Ascending aorta (tissue), 2 donors: ENCODE data around the gene ATXN7L1. TPM values are rescaled to one million over a fixed set of nuclear protein-coding genes. Genes with fewer than 3 reads are reported as not detected.

Experiments used
- DNase-seq, 2 donors: peaks; one replicate each; pipeline ENCODE4 v3.0.0-alpha.2; 2019; ENCODE audit warnings: low spot score in 2 of 2
- H3K27ac ChIP-seq, 2 donors: fragments of 200-600 bp; sonication (generic); one replicate each; pipeline ENCODE4 v1.5.1; 2016 to 2017; ENCODE audit warnings: mild to moderate bottlenecking in 1 of 2
- H3K27me3 ChIP-seq: fragments of 200-600 bp; sonication (generic); one replicate; pipeline ENCODE4 v1.5.1; 2017
- H3K36me3 ChIP-seq, 2 donors: fragments of 200-600 bp; sonication (generic); one replicate each; pipeline ENCODE4 v1.5.1; 2016
- H3K4me1 ChIP-seq, 2 donors: fragments of 200-600 bp; sonication (generic); one replicate each; pipeline ENCODE4 v1.5.1; 2016 to 2017; ENCODE audit warnings: mild to moderate bottlenecking in 1 of 2
- H3K4me3 ChIP-seq, 2 donors: fragments of 200-600 bp; sonication (generic); one replicate each; pipeline ENCODE4 v1.5.1; 2016 to 2017; ENCODE audit warnings: mild to moderate bottlenecking in 1 of 2
- H3K9me3 ChIP-seq, 2 donors: fragments of 200-600 bp; sonication (generic); one replicate each; pipeline ENCODE4 v1.5.1; 2016
- CTCF ChIP-seq, 3 experiments: fragments of 200-600 bp in 2 of 3; fragments of 450-650 bp in 1 of 3; sonication (generic) in 2 of 3; IDR thresholded peaks; one replicate each; pipeline ENCODE4 v1.5.1; 2016 to 2019; ENCODE audit warnings: antibody characterized with exemption in 3 of 3, mild to moderate bottlenecking in 1 of 3, moderate library complexity in 1 of 3
- intact Hi-C: fragments of 100-400 bp; cut with DNase I; formaldehyde crosslinking; loops from one replicate; pipeline ENCODE4 v1.15.1; 2023
- total RNA-seq: library from RNA; depleted of rRNA; stranded (reverse); fragments of >200 nt; gene quantifications from one replicate; pipeline ENCODE4 v1.1.0, GENCODE V29; 2016

ATXN7L1 gene
- total RNA-seq, 1 donor from 2014 or later = 7.5 TPM

GRCh38 chr7:105803429-105803736 lies 73.0 kb downstream of the ATXN7L1 start:
- Histone ChIP-seq H3K4me3 (no peak overlapping the region), H3K9me3 (no peaks in the 10 kb centered on the region), H3K4me1 (peaks cover 0 to 2% of the 10 kb centered on the region in 2 donors), H3K36me3 (no peaks in the 10 kb centered on the region), H3K27me3 (no peaks in the 10 kb centered on the region), H3K27ac (no peak overlapping the region)
- intact Hi-C loops = no loop called here
- no peak for DNase-seq
- no peak for TF ChIP-seq CTCF (IDR thresholded peaks at IDR 0.05)

DNA sequence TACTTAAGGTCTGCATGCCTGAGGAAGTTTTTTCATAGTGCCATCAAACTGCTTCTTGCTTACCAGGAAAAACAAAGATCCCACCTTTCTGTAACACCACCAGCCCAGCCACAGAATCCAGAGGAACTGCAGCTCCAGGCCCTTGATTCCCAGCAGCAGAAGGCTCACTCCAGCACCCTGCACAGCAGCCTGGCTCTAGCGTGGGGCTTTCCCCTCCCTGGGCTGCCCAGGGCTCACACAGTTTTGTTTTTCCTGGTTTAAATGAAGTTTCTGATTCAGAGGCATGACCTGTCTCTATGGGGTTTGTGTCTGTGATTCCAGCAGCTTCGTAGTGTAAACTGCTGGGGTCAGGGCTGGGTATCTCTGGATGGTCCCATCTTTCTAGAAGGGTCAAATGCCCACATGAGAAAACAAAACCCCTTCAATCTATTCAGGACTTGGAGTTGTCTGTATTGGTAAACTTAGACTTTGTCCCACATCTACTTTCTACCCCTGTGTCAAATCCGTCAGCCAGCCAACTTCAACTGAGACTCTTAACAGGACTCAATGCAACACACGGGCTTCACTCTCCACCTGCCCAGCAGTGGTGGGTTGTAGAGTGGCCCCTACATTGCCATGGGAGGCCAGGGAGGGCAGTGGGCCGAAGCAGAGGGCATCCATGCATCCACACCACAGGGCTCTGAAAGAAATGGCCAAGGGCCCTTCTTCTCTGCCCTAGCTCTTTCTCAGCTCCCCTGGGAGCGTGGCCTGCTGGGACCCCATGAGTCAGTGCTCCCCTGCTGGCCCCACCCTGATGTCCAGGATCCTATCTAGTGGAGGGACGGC lies 73.6 kb downstream of the ATXN7L1 start:
- Histone ChIP-seq H3K27me3 (no peaks in the 10 kb centered on the region), H3K4me1 (peaks cover 0 to 2% of the 10 kb centered on the region in 2 donors), H3K4me3 (no peak overlapping the region), H3K9me3 (no peaks in the 10 kb centered on the region), H3K27ac (no peak overlapping the region), H3K36me3 (no peaks in the 10 kb centered on the region)
- no peak for TF ChIP-seq CTCF (IDR thresholded peaks at IDR 0.05)
- no peak for DNase-seq
- intact Hi-C loops = no loop called here

GRCh38 chr7:105800849-105801534 lies 75.4 kb downstream of the ATXN7L1 start:
- no peaks in the 10 kb centered on the region for H3K9me3 ChIP-seq
- no peak for TF ChIP-seq CTCF (IDR thresholded peaks at IDR 0.05)
- intact Hi-C loops = no loop called here
- no peaks in the 10 kb centered on the region for H3K36me3 ChIP-seq
- no peak overlapping the region for H3K27ac ChIP-seq
- no peaks in the 10 kb centered on the region for H3K27me3 ChIP-seq
- H3K4me3 ChIP-seq = no peak overlapping the region
- H3K4me1 ChIP-seq = peaks cover 0 to 2% of the 10 kb centered on the region in 2 donors
- no peak for DNase-seq

DNA sequence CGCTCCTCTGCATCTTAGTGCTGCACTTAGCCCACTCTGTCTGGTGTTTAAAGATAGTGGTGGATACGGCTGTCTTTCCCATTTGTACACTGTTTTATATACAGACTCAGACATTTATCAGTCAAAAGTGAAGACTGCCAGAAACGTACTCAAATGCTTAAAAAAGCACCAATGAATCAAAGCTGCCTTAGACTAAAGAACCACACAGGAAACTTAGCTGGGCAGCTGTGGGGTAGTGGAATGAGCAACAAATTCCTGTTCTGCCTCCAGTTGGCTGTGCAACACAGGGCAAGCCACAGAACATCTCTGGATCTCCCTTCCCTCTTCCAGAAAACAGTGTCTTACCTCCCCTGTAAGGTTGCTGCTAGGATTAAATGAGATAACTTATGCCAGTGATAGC lies 76.0 kb downstream of the ATXN7L1 start:
- DNase-seq = no peak
- Histone ChIP-seq H3K4me3 (no peak overlapping the region), H3K36me3 (no peaks in the 10 kb centered on the region), H3K4me1 (peaks cover 0 to 2% of the 10 kb centered on the region in 2 donors), H3K9me3 (no peaks in the 10 kb centered on the region), H3K27me3 (no peaks in the 10 kb centered on the region), H3K27ac (no peak overlapping the region)
- TF ChIP-seq CTCF (IDR thresholded peaks at IDR 0.05) = no peak
- intact Hi-C loops = no loop called here

GRCh38 chr7:105799677-105800076 lies 76.7 kb downstream of the ATXN7L1 start:
- H3K27me3 ChIP-seq = no peaks in the 10 kb centered on the region
- peaks cover 0 to 2% of the 10 kb centered on the region in 2 donors for H3K4me1 ChIP-seq
- intact Hi-C loops = no loop called here
- H3K9me3 ChIP-seq = no peaks in the 10 kb centered on the region
- no peak for TF ChIP-seq CTCF (IDR thresholded peaks at IDR 0.05)
- no peaks in the 10 kb centered on the region for H3K36me3 ChIP-seq
- DNase-seq = no peak
- no peak overlapping the region for H3K27ac ChIP-seq
- no peak overlapping the region for H3K4me3 ChIP-seq
